GM12864 (cell line): Measurements from ENCODE around the gene EPHA6.

Experiments used
- DNase-seq: peaks from one replicate; pipeline ENCODE4 v3.0.0-alpha.2; 2011; ENCODE audit warnings: low read depth
- H3K4me3 ChIP-seq: 2 replicates; pipeline ENCODE4 v1.5.1; 2011; ENCODE audit warnings: mild to moderate bottlenecking, low read depth, low read length, control low read depth
- TF ChIP-seq, protein P1 (sequence below): IDR thresholded peaks from 2 replicates; pipeline ENCODE4 v1.5.1; 2011; ENCODE audit warnings: low read depth, mild to moderate bottlenecking, moderate library complexity, low read length, control low read depth, inconsistent platforms; ENCODE audit errors: missing control alignments

The EPHA6 gene

DNA sequence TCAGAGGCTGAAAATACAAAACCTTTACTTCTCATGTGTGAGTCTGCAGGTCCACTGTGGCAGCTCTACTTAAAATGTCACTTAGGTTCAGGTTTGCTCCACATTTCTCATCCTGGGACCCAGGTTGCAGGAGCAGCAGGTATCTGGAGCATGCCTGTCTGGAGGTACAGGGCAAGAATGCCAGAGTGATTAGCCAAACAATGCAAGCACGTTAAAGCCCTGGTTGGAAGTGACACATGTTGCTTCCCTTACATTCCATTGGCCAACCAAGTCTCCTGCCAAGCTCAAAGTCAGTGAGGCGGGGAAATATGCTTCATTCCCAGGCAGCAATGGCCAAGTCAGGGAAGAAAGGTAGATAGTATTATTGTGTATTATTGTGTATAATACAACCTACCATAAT, 873.3 kb downstream of the EPHA6 start:
- no peak overlapping the region for H3K4me3 ChIP-seq
- TF ChIP-seq, protein P1, sequence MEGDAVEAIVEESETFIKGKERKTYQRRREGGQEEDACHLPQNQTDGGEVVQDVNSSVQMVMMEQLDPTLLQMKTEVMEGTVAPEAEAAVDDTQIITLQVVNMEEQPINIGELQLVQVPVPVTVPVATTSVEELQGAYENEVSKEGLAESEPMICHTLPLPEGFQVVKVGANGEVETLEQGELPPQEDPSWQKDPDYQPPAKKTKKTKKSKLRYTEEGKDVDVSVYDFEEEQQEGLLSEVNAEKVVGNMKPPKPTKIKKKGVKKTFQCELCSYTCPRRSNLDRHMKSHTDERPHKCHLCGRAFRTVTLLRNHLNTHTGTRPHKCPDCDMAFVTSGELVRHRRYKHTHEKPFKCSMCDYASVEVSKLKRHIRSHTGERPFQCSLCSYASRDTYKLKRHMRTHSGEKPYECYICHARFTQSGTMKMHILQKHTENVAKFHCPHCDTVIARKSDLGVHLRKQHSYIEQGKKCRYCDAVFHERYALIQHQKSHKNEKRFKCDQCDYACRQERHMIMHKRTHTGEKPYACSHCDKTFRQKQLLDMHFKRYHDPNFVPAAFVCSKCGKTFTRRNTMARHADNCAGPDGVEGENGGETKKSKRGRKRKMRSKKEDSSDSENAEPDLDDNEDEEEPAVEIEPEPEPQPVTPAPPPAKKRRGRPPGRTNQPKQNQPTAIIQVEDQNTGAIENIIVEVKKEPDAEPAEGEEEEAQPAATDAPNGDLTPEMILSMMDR: no peak
- no peak for DNase-seq

GRCh38 chr3:97689111-97689510, 874.7 kb downstream of the EPHA6 start:
- TF ChIP-seq, protein P1: no peak
- H3K4me3 ChIP-seq: no peak overlapping the region
- DNase-seq: no peak

- no peak for DNase-seq
- no peak overlapping the region for H3K4me3 ChIP-seq
- TF ChIP-seq, protein P1: no peak
Measured at GRCh38 chr3:97689962-97690361, 875.6 kb downstream of the EPHA6 start.

DNA sequence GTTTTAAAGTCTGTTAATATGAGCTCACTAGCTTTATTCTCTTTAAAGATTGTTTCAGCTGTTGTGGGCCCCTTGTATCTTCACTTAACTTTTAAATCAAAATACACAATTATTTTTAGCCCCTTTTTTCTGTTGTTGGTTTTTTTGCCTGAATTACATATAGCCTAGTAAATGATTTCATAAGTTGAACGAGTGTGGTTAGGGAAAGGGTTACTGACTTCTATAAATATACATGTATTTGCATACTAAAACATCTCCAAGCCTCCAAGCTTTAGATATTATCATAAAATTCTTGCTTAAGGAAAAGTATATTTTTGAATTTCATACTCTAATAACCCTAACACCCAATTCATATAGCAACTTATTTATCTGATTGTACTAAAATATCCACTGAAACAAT, 877.0 kb downstream of the EPHA6 start:
- TF ChIP-seq, protein P1: no peak
- no peak for DNase-seq
- no peak overlapping the region for H3K4me3 ChIP-seq

DNA sequence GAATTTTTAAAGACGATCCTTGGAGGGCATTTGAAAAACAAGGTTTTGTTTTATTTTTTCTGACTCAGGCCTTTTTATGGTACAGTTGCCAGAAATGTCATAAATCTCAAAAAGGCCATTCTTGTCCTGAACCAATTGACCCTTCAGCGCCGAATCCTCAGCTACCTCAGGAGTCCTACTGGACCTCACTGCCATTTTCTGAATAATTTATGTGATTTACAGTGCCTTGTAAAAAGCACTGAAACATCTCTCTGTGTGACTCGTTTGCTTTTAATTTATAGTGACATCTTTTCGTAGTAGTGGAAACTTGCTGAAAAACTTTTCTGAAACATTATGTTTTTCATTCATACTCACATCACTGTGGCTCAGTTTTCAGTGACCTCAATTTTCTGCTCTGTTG, 878.0 kb downstream of the EPHA6 start:
- TF ChIP-seq, protein P1: no peak
- no peak for DNase-seq
- no peak overlapping the region for H3K4me3 ChIP-seq

DNA sequence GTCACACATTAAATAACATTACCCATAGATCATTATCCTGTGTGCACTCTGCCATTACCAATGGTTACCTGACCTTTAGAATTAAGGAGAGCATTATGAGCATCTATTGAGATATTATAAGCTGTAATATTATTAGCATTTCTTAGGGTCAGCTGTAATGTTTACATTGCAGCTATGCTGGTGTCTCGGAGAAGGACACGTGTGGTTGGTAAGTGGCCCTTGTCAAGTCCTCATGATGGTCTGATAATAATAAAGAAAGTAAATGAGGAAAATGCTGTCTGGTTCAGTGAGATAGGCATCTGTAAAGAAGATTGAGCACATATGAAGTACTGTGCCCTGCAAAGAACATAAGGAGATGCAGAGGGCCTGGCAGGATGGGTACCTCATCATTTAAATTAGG, 878.4 kb downstream of the EPHA6 start:
- DNase-seq: no peak
- TF ChIP-seq, protein P1: no peak
- no peak overlapping the region for H3K4me3 ChIP-seq

DNA sequence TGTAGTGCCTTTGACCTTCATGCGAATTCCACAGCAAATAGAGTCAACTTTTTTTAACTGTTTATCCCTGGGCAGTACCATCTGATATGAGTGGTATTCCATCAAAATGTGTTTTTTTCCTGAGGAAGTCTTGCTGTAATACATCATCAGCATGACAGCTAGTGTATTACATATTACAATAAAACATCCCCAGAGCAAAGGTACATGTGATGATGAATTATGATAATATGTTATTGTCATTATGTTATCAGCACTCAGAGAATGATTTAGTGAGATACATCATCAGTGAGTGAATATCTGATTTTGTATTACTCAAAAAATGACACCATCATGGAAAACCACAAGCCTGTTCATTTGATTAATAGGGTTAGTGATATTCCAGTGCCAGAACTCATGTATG, 880.5 kb downstream of the EPHA6 start:
- TF ChIP-seq, protein P1: no peak
- no peak for DNase-seq
- H3K4me3 ChIP-seq: no peak overlapping the region
